ENCODE measurements around the gene OOSP4B.
"Not testable (repeated sequence)": the region's sequence is repeated elsewhere in the genome, so short reads cannot be mapped to it uniquely, and the experiment has no call there.

OOSP4B gene

DNA sequence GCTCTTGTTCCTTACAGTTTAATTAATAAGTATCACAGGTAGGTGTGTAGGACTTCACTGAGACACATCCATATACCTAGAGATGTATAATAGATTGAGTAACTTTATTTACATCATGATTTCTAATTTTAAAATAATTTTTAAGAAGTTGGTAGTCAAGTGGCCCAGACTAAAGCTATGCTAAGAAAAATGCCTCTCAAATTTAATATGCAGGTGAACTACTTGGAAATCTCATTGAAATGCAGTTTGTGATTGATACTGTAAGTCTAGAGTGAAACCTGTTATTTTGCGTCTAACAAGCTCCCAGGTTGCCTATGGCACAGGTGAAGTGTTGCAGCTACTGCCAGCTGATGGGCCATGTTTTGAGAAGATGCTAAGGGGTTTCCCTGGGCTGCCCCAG is at the start of gene OOSP4B:
OOSP4B (plus strand) TSS at position 301 of the 400 bp plus-strand sequence.
- DNase-seq = no peak

DNA sequence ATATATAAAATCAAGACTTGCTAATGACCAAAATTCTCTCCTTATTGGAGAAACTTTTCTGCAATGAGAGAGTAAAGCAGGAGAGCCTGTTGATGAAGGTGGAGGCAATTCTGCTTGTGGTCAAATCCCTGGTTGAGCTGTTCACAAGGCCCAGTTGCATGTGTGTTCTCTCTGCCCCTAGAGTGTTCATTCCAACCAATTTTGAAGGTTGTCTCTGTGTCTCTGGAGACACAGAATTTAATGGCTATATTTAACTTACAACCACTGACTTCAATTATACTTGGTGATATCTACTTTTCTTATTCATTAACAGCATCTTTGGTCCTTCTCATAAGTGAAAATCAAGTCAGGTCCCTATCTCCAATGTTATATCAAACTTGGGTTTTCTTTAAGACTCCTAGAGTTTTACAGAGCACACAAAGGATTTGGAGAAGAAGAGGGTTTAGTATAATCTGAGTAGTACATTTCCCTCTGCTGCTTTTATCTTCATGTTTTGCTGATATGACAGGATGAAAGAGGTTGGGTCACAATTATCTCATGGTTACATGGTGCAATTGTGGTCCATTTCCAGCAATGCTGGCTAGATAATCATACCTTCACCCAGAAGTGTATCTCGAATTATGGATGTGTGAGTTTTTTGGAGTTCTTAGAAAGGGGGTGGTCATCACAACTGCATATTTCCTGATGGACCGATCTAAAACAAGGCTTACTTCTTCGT is 49.1 kb upstream of the OOSP4B start:
- DNase-seq = no peak

DNA sequence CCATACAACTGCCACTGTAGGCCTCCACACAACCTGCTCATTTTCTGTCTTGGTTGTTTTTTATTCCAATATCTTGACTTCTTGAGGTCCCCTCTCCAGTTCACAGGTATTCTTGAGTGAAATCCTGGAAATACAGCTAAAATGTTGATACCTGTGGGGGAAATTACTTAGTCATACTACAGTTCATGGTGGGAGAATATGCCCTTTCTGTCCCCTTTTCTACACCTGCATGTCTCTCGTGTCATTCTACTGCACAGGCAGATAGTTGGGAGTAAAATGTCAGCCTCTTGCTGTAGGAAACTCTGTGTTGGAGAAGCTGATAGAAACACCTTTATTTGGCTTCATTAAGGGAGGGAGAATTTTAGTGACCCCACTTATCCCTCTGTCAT is 48.6 kb upstream of the OOSP4B start:
- DNase-seq = no peak

DNA sequence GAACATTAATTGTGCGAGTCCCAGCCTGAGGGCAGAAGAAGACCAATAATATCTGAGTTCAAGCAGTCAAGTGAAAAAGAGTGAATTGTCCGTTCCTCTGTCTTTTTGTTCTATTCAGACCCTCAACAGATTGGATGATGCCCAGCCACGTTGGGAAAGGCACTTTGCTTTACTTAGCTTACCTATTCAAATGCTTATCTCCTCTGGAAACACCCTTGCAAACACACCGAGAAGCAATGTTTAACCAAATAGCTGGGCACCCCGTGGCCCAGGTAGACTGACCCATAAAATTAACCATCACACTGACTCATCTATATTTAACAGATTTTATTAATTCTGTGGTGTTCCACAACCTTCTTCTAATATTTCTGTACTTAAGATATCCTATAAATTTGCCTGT is 43.9 kb upstream of the OOSP4B start:
- DNase-seq = no peak

DNA sequence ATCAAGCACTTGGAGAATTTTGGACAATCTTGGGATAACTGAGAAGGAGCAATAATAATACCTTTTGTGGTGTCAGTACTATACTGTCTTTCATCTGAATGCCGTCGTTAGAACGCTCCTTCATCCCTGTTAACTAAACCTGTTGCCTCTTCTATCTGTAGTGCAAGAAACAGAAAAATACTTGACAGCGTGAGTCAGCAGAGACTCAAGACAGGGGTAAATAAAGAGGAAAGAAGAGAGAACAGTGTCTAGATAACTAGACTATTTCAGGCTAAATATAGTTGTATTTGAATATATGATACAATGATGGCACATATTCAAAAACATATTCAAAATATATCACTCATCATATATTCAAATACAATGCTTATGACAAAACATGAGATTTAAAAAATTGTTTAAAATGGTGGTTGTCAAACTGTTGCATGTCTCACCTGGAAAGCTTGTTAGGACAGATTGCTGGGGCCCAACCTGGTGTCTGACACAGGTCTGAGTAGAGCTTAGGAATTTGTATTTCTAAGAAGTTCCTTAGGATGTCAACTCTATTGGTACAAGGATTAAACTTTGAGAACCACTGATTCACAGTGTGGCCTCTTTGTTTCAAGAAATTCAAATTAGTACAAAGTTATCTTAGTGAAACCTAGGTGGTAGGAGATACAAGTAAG is 35.7 kb upstream of the OOSP4B start:
- no peak for DNase-seq

DNA sequence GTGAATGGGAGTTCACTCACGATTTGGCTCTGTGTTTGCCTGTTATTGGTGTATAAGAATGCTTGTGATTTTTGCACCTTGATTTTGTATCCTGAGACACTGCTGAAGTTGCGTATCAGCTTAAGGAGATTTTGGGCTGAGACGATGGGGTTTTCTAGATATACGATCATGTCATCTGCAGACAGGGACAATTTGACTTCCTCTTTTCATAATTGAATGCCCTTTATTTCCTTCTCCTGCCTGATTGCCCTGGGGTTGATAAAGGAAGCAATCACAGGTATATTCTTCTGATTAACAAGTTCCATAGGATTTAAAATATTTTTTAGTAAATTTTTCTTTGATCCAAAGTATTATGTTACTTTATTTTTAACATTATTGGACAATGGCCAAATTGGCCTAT is 34.9 kb upstream of the OOSP4B start:
- not testable (repeated sequence) for DNase-seq

DNA sequence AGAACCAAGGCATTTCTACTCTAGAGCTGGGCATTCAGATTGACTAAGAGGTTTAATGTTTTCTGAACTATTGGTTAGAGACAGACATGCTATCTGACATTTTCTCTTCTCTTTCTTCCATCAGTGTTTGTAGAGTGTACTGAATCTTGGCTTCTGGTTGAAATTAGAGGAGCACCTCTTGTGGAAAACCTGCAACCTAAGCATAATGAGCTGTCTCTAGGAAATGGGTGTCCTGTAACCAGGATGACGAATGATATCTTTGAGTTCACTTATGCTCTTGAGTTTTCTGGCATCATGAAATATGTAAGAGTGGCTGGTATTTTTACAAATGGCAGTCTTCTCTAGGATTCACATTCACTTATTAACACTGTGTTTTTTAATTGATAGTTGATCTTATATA is 33.8 kb upstream of the OOSP4B start:
- no peak for DNase-seq

DNA sequence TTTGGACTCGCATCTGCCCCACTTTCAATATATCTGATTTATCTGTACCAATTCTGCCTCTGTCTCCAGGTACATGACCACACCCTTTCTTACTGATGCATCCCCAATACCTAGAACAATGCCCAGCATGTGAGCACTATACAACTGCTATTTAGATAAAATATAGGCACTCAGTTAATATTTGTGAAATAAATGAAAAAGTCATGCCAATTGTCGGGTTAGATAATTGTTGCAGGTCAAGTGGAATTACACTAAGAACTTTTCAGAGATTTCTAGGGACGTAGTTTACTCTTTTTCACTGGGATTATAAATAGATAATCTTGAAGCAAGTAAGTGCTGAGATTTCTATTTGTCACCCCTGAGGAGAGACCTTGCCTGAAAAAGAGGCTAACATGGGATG is 32.6 kb upstream of the OOSP4B start:
- no peak for DNase-seq

DNA sequence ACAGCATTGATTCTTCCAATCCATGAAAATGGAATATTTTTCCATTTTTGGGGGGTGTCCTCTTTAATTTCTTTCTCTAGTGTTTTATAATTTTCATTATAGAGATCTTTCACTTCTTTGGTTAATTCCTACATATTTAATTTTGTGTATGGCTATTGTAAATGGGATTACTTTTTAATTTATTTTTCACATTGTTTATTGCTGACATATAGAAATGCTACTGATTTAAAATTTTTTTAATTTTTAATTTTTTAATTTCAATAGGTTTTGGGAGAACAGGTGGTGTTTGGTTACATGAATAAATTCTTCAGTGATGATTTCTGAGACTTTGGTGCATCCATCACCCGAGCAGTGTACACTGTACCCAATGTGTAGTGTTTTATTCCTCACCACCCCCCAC is 26.6 kb upstream of the OOSP4B start:
- DNase-seq = no peak

DNA sequence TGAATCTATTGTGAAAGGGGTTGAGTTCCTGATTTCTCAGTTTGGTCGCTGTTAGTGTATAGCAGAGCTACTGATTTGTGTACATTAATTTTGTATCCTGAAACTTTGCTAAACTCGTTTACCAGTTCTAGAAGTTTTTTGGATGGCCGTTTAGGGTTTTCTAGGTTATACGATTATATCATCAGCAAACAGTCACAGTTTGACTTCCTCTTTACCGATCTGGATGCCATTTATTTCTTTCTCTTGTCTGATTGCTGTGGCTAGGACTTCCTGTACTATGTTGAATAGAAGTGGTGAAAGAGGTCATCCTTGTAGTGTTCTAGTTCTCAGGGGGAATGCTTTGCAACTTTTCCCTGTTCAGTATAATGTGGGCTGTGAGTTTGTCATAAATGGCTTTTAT is 24.6 kb upstream of the OOSP4B start:
- DNase-seq = no peak

DNA sequence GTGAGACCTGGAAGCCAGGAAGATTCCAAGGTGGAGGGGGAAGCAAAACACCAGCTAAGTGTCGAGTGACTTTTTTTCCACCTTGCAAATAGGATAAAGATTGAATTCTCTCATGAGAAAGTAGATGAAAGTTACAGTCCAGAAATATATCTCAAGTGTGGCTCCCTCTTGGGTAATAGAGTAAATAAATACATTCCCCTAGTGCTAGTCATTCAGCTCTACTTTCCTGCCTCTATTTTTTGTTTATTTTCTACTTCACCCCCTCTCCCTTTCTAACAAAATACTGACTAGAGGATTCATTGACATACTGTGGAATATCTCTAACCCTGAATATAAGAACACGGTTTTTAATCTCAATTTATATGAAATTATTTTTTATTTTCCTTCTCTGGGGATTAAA is 19.2 kb upstream of the OOSP4B start:
- no peak for DNase-seq

DNA sequence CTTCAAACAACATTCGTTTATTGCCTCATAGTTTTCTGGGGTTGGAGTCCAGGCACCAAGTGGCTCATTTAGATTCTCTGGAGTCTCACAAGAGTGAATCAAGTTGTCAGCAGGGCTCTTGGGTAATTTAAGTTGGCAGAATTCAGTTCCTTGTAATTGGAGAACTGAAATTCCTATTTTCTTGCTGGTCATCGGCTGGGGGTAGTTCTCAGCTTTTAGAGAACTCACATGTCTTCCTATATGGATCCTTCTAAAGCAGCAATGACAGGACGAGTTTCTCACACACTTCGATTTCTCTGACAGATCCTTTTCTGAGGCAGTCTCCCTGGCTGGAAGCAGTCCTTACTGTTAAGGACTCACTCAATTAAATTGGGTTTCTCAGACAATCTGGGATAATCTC is 17.3 kb upstream of the OOSP4B start:
- no peak for DNase-seq

DNA sequence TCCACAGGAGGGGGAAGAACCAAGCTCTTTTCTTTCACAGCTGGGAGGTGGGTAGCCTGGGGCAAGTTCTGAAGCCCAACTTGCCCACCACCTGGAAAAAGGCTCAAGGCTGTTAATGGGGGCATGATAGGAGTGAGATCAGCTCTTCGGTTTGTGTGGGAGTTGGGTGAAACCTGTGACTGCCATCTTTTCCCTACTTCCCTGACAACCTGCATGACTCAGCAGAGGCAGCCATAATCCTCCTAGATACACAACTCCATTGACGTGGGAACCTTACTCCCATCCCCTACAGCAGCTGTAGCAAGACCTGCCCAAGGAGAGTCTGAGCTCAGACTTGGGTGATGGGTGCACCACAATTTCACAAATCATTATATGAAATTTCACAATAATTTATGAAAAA is 13.3 kb upstream of the OOSP4B start:
- DNase-seq = no peak

DNA sequence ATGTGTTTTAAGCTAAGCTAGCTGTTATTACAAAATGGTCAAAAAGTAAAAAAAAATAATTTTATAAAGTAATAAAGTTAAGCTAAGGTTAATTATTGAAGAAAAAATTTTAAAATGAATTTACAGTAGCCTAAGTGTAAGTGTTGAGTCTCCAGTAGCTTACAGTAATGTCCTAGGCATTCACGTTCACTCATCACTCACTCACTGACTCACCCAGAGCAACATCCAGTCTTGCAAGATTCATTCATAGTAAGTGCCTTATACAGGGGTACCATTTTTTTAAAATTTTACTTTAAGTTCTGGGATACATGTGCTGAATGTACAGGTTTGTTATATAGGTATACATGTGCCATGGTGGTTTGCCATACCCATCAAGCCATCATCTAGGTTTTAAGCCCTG is 11.6 kb upstream of the OOSP4B start:
- no peak for DNase-seq

DNA sequence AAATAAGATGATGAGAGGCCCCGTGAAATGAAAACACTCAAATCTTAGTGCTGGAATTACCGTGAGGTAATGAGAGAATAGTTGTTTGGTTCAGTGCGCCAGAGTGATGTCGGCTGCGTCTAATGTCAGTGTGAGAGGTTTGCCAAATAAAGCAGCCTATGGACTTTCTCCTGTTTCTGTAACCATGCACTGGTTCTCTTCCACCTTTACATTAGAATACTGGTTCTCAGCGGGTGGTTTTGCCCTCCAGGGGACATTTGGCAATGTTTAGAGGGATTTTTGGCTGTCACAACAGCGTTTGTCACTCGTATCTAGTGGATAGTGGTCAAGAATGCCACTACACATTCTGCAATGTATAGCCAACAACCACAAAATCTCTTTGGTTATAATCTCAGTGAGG is 1.1 kb downstream of the OOSP4B start:
- DNase-seq = no peak

DNA sequence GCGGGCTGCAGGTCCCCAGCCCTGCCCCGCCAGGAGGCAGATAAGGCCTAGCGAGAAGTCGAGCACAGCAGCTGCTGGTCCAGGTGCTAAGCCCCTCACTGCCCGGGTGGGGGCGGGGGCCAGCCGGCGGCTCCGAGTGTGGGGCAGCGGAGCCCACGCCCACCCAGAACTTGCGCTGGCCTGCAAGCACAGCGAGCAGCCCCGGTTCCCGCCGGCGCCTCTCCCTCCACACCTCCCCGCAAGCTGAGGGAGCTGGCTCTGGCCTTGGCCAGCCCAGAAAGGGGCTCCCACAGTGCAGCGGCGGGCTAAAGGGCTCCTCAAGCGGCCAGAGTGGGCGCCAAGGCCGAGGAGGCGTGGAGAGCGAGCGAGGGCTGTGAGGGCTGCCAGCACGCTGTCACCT is 3.4 kb downstream of the OOSP4B start:
- DNase-seq = not testable (repeated sequence)

DNA sequence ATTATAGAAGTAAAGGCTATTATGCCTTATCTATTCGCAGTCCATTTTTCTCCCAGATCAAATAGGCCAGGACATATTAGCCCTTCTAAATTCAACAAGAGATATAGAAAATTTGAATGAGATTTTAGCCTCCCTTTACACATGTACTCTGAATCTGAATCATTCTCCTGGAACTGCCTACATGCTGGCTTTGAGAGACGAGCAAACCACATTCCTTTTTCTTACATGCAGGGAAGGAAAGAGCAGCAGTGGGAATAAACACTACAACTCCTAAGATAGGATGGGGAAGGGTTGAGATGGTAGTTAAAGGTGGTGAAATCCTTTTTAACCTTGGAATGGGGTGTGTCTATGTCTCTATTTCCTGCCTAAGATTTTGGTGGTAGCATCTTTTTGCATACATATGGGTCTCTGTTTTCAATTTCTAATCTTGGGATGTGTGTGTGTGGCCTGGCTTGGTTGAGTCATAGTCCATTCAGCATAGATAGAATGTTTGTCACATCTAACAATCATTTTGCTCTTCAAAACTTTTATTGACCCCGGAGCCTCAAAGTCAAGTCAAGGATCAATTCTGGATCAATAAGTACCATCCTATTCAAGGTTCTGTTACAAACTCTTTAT is 12.1 kb downstream of the OOSP4B start:
- DNase-seq = no peak

DNA sequence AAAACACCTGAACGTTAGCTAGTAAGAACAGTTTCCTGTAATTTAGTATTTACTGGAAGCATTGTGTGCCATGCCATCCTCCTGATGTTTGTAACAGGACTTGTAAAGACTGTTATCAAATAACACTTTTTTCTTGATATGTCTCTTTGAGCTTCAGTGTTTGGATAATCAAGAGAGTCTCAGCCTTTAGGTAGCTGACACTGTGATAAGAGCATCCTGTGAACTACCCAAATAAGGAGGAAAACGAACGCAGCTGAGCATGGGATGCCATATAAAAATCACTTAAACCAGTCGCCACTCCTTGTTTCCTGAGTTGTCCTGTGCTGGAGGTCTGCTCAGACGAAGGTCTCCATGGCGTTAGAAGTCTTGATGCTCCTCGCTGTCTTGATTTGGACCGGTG is 23.1 kb downstream of the OOSP4B start, which contains the start of gene OOSP2:
OOSP2 (plus strand) TSS at position 301 of the 400 bp plus-strand sequence; CDS start at position 352, 51 bp downstream.
- no peak for DNase-seq

DNA sequence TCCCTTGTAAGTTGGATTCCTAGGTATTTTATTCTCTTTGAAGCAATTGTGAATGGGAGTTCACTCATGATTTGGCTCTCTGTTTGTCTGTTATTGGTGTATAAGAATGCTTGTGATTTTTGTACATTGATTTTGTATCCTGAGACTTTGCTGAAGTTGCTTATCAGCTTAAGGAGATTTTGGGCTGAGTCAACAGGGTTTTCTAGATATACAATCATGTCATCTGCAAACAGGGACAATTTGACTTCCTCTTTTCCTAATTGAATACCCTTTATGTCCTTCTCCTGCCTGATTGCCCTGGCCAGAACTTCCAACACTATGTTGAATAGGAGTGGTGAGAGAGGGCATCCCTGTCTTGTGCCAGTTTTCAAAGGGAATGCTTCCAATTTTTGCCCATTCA is 33.4 kb downstream of the OOSP4B start:
- DNase-seq = not testable (repeated sequence)

DNA sequence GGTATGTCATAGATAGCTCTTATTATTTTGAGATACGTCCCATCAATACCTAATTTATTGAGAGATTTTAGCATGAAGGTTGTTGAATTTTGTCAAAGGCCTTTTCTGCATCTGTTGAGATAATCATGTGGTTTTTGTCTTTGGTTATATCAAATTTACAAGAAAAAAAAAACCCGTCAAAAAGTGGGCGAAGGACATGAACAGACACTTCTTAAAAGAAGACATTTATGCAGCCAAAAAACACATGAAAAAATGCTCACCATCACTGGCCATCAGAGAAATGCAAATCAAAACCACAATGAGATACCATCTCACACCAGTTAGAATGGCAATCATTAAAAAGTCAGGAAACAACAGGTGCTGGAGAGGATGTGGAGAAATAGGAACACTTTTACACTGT is 33.9 kb downstream of the OOSP4B start:
- not testable (repeated sequence) for DNase-seq

DNA sequence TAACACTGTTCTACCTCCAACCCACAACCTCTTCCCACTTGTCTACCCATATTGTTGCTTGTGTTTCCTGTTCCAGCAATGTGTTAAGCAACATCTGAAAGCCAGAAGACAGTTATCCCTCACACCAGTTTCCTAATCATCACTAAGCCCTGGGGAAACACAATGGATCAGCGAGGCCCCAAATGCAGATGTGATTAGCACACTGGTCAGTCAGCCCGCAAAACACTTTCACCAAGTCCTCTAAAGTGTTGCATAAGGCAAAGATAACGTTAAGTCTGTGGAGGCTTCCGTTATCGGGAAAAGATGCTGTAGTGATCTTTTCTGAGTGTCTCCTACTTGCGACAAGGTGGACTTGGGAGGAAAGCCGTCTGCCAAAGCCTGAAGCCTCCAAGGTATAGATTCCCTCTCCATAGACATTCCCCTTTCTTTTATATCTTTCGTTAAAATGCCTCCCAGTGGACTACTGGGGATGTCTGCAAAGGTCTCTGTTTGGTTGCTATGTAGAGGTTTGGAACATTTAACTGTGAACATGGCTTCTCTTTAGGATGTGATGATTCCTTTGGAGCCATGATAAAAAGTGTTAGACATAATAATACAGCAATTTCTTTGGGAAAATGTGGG is 39.5 kb downstream of the OOSP4B start, which contains the start of gene MS4A3:
MS4A3 (plus strand) TSS at position 317 of the 621 bp plus-strand sequence. CDS start 4,496 bp downstream, outside the sequence.
- no peak for DNase-seq

DNA sequence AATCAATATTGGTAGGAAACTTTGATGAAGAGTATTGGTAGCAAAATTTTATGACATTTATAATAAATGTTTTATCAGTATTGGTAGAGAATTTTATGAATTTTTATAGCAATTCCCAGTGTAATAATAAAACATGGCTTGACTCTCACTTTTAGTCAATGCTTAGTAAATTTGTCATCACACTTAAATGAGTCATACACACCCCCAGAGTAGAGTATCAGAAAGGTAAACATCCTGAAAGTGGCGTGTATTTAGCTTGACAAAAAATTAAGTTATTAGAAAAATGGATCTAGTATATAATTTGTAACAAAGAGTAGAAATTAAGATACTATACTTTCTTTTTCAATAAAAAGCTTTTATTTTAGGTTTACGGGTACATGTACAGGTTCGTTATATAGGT is 42.1 kb downstream of the OOSP4B start:
- DNase-seq = no peak

DNA sequence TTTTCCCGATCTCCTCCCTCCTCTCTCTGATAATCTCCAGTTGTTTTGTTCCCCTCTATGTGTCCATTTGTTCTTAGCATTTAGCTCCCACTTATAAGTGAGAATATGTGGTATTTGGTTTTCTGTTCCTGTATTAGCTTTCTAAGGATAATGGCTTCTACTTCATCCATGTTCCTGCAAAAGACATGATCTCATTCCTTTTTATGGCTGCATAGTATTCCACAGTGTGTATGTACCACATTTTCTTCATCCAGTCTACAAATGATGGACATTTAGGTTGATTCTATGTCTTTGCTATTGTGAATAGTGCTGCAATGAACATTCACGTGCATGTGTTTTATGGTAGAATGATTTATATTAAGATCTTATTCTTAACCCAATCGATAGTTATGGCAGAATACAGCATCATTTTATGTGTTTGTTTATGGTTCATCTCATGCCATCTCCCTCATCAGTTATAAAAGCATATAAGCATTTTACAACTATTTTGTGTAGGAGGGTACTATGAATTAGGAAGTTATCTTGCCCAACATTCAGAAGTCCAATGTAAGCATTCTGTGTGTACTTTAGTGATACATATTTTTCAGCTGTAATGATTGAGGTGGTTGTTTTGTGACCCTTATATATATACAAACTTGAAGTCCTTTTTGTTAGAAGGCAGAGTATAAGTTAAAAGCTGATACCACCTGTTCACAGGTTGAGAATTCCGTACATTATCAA is 42.7 kb downstream of the OOSP4B start:
- no peak for DNase-seq
